Astrocyte (in vitro differentiated cells and primary cell): ENCODE results near the gene AACS. TPM values are rescaled to one million over a fixed set of nuclear protein-coding genes. Genes with fewer than 3 reads are reported as not detected.

ENCODE experiments used
- DNase-seq: peaks from one replicate; pipeline ENCODE4 v3.0.0-alpha.2; 2010; ENCODE audit warnings: low read depth
- FAIRE-seq: peaks from 2 replicates; lab custom pipeline; 2011; peaks lifted over from hg19 to GRCh38; lab: Jason Lieb, UNC
- H2AFZ ChIP-seq: 2 replicates; pipeline ENCODE4 v1.6.0; 2012; ENCODE audit warnings: low read depth, low read length, inconsistent platforms
- H3K27ac ChIP-seq: 2 replicates; pipeline ENCODE4 v1.5.1; 2011; ENCODE audit warnings: low read depth, low read length, inconsistent platforms
- H3K27me3 ChIP-seq: 2 replicates; pipeline ENCODE4 v1.6.0; 2011; ENCODE audit warnings: low read length, inconsistent platforms; ENCODE audit not compliant: insufficient read depth
- H3K36me3 ChIP-seq: 2 replicates; pipeline ENCODE4 v1.5.1; 2011; ENCODE audit warnings: low read length, inconsistent platforms; ENCODE audit not compliant: insufficient read depth
- H3K4me1 ChIP-seq: 2 replicates; pipeline ENCODE4 v1.5.1; 2011; ENCODE audit warnings: low read length, inconsistent platforms; ENCODE audit not compliant: insufficient read depth
- H3K4me2 ChIP-seq: 2 replicates; pipeline ENCODE4 v1.6.0; 2012; ENCODE audit warnings: low read length, inconsistent platforms
- H3K4me3 ChIP-seq: 2 replicates; pipeline ENCODE4 v1.5.1; 2011; ENCODE audit warnings: low read depth, mild to moderate bottlenecking, low read length, inconsistent platforms; ENCODE audit not compliant: insufficient read depth
- H3K79me2 ChIP-seq: 2 replicates; pipeline ENCODE4 v1.6.0; 2012; ENCODE audit warnings: mild to moderate bottlenecking, low read length, inconsistent platforms; ENCODE audit not compliant: insufficient read depth
- H3K9ac ChIP-seq: 2 replicates; pipeline ENCODE4 v1.6.0; 2012; ENCODE audit warnings: mild to moderate bottlenecking, low read length, inconsistent platforms
- H3K9me3 ChIP-seq: 2 replicates; pipeline ENCODE4 v1.5.1; 2012; ENCODE audit warnings: low read depth, mild to moderate bottlenecking, low read length, inconsistent platforms; ENCODE audit not compliant: insufficient read depth
- H4K20me1 ChIP-seq: 2 replicates; pipeline ENCODE4 v1.6.0; 2012; ENCODE audit warnings: low read length, inconsistent platforms; ENCODE audit not compliant: insufficient read depth
- H3K27ac Mint-ChIP-seq: one replicate; pipeline ENCODE4 v1.8.0; 2021; ENCODE audit warnings: mild to moderate bottlenecking, mixed read lengths; ENCODE audit not compliant: unreplicated experiment
- H3K27me3 Mint-ChIP-seq: one replicate; pipeline ENCODE4 v1.8.0; 2021; ENCODE audit warnings: low read depth, mixed read lengths; ENCODE audit not compliant: unreplicated experiment
- H3K36me3 Mint-ChIP-seq: one replicate; pipeline ENCODE4 v1.8.0; 2021; ENCODE audit warnings: low read depth, mixed read lengths; ENCODE audit not compliant: unreplicated experiment
- H3K4me1 Mint-ChIP-seq: one replicate; pipeline ENCODE4 v1.8.0; 2021; ENCODE audit warnings: low read depth, mixed read lengths; ENCODE audit not compliant: unreplicated experiment
- H3K4me3 Mint-ChIP-seq: one replicate; pipeline ENCODE4 v1.8.0; 2021; ENCODE audit warnings: mild to moderate bottlenecking, moderate library complexity, mixed read lengths; ENCODE audit not compliant: unreplicated experiment
- H3K9me3 Mint-ChIP-seq: one replicate; pipeline ENCODE4 v1.8.0; 2021; ENCODE audit warnings: mild to moderate bottlenecking, mixed read lengths; ENCODE audit not compliant: unreplicated experiment
- CTCF ChIP-seq: IDR thresholded peaks from 2 replicates; pipeline ENCODE4 v1.5.1; 2011; ENCODE audit warnings: low read depth, mild to moderate bottlenecking, inconsistent platforms, low read length, moderate library complexity; ENCODE audit not compliant: insufficient read depth
- EZH2 ChIP-seq: IDR thresholded peaks from 2 replicates; pipeline ENCODE4 v1.6.1; 2012; ENCODE audit warnings: mild to moderate bottlenecking, low read length, inconsistent platforms; ENCODE audit not compliant: insufficient read depth
- total RNA-seq: library from RNA; stranded (reverse); gene quantifications from 2 replicates; pipeline ENCODE4 v1.2.1, GENCODE V29; 2021

Gene AACS
- total RNA-seq, 1 donor from 2014 or later, result 22.5 TPM

- no peak overlapping the region for H2AFZ ChIP-seq
- H3K4me3 Mint-ChIP-seq, result no peak overlapping the region
- no peaks in the 10 kb centered on the region for H3K4me1 Mint-ChIP-seq
- no peaks in the 10 kb centered on the region for H3K9me3 ChIP-seq
- FAIRE-seq, result no peak
- no peak overlapping the region for H3K4me2 ChIP-seq
- H3K36me3 Mint-ChIP-seq, result peaks cover 26% of the 10 kb centered on the region
- H3K27ac Mint-ChIP-seq, result no peak overlapping the region
- TF ChIP-seq EZH2, result no peak
- no peak for TF ChIP-seq CTCF
- H3K27me3 ChIP-seq, result no peaks in the 10 kb centered on the region
- no peak overlapping the region for H3K27ac ChIP-seq
- no peak overlapping the region for H3K4me3 ChIP-seq
- H3K79me2 ChIP-seq, result no peaks in the 10 kb centered on the region
- no peaks in the 10 kb centered on the region for H3K9me3 Mint-ChIP-seq
- H3K9ac ChIP-seq, result no peak overlapping the region
- peaks cover 8% of the 10 kb centered on the region for H3K36me3 ChIP-seq
- no peak for DNase-seq
- H3K4me1 ChIP-seq, result no peaks in the 10 kb centered on the region
- H4K20me1 ChIP-seq, result no peaks in the 10 kb centered on the region
- H3K27me3 Mint-ChIP-seq, result no peaks in the 10 kb centered on the region
These were observed 48.0 kb downstream of the AACS start for GRCh38 chr12:125113263-125113662.

GRCh38 chr12:125113789-125114188 is 48.6 kb downstream of the AACS start:
- H3K9ac ChIP-seq, result no peak overlapping the region
- peaks cover 8% of the 10 kb centered on the region for H3K36me3 ChIP-seq
- H3K4me3 ChIP-seq, result no peak overlapping the region
- H3K27ac Mint-ChIP-seq, result no peak overlapping the region
- H3K9me3 ChIP-seq, result no peaks in the 10 kb centered on the region
- no peak overlapping the region for H2AFZ ChIP-seq
- no peaks in the 10 kb centered on the region for H3K27me3 Mint-ChIP-seq
- H3K9me3 Mint-ChIP-seq, result no peaks in the 10 kb centered on the region
- H3K4me3 Mint-ChIP-seq, result no peak overlapping the region
- peaks cover 32% of the 10 kb centered on the region for H3K36me3 Mint-ChIP-seq
- DNase-seq (no peak), FAIRE-seq (no peak)
- H3K4me1 Mint-ChIP-seq, result no peaks in the 10 kb centered on the region
- H3K79me2 ChIP-seq, result no peaks in the 10 kb centered on the region
- H3K27me3 ChIP-seq, result no peaks in the 10 kb centered on the region
- no peak overlapping the region for H3K27ac ChIP-seq
- no peaks in the 10 kb centered on the region for H4K20me1 ChIP-seq
- TF ChIP-seq CTCF (no peak), EZH2 (no peak)
- H3K4me2 ChIP-seq, result no peak overlapping the region
- H3K4me1 ChIP-seq, result no peaks in the 10 kb centered on the region

DNA sequence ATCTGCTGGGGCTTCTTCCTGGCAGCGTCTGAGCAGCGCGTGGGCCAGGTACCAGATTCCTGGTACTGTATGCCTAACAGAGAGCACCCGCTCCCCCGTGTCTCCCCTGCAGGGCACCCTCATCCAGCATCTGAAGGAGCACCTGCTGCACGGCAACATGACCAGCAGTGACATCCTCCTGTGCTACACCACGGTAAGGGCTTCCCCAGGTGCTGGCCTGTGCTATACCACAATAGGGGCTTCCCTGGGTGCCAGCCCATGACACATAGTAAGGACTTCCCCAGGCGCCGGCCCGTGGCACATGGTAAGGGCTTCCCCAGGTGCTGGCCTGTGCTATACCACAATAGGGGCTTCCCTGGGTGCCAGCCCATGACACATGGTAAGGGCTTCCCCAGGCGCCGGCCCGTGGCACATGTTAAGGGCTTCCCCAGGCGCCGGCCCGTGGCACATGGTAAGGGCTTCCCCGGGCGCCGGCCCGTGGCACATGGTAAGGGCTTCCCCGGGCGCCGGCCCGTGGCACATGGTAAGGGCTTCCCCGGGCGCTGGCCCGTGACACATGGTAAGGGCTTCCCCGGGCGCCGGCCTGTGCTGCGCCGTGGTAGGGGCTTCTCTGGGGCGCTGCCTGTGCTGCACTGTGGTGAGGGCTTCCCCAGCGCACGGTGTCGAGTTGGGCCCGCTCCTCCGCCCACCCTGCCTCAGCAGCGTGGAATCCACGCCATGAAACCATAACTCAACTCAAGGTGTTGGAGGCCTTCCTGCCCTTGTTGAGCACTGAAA is 49.3 kb downstream of the AACS start:
- Mint-ChIP-seq H3K4me1 (no peaks in the 10 kb centered on the region), H3K4me3 (no peak overlapping the region), H3K27ac (no peak overlapping the region), H3K27me3 (no peaks in the 10 kb centered on the region), H3K9me3 (no peaks in the 10 kb centered on the region), H3K36me3 (peaks cover 34% of the 10 kb centered on the region)
- Histone ChIP-seq H3K9ac (no peak overlapping the region), H4K20me1 (no peaks in the 10 kb centered on the region), H3K27me3 (no peaks in the 10 kb centered on the region), H3K27ac (no peak overlapping the region), H3K4me2 (no peak overlapping the region), H2AFZ (no peak overlapping the region), H3K79me2 (no peaks in the 10 kb centered on the region), H3K9me3 (no peaks in the 10 kb centered on the region), H3K4me3 (no peak overlapping the region), H3K36me3 (peaks cover 4% of the 10 kb centered on the region), H3K4me1 (no peaks in the 10 kb centered on the region)
- FAIRE-seq, result no peak
- no peak for DNase-seq
- TF ChIP-seq CTCF, result no peak
- TF ChIP-seq EZH2, result no peak
